OCI-LY7 (cell line): ENCODE data around the gene QDPR. TPM values are rescaled to one million over a fixed set of nuclear protein-coding genes. Genes with fewer than 3 reads are reported as not detected.

Source experiments
- BruUV-seq: library from RNA; stranded (reverse); fragments of 400-500 nt; replicated peaks from 2 replicates; lab custom pipeline; 2021; lab: Mats Ljungman, UMichigan
- CTCF ChIA-PET: fragments of 300-600 bp; sonication (Branson Sonifier 250); formaldehyde crosslinking; loops from one replicate; lab custom pipeline; 2022; ENCODE audit warnings: antibody characterized with exemption; ENCODE audit not compliant: unreplicated experiment; lab: Charles Lee
- POLR2A ChIA-PET: fragments of 300-600 bp; sonication (Branson Sonifier 250); formaldehyde crosslinking; loops from one replicate; lab custom pipeline; 2022; ENCODE audit warnings: antibody characterized with exemption; lab: Charles Lee
- DNase-seq: peaks from one replicate; pipeline ENCODE4 v3.0.0-alpha.2; 2015; ENCODE audit warnings: low spot score
- H2AFZ ChIP-seq: fragments of 200-600 bp; sonication (generic), shearing (Covaris generic); 2 replicates; pipeline ENCODE4 v1.6.1; 2014; ENCODE audit warnings: mild to moderate bottlenecking, antibody characterized with exemption, low read length, moderate library complexity
- H3K27ac ChIP-seq: fragments of 200-600 bp; sonication (generic); 2 replicates; pipeline ENCODE4 v1.5.1; 2014; ENCODE audit warnings: mixed run types, low read depth, mild to moderate bottlenecking, moderate library complexity, low read length, inconsistent platforms; ENCODE audit not compliant: poor library complexity, severe bottlenecking
- H3K36me3 ChIP-seq: fragments of 200-600 bp; sonication (generic); 2 replicates; pipeline ENCODE4 v1.6.1; 2014; ENCODE audit warnings: mild to moderate bottlenecking, antibody characterized with exemption, low read length, moderate library complexity, mixed read lengths; ENCODE audit not compliant: insufficient read depth
- H3K4me1 ChIP-seq: fragments of 200-600 bp; sonication (generic); 2 replicates; pipeline ENCODE4 v1.5.1; 2014; ENCODE audit warnings: mild to moderate bottlenecking, low read length; ENCODE audit not compliant: insufficient read depth, poor library complexity, severe bottlenecking
- H3K4me2 ChIP-seq: fragments of 200-600 bp; sonication (generic); 2 replicates; pipeline ENCODE4 v1.6.1; 2014; ENCODE audit warnings: mild to moderate bottlenecking, low read length
- H3K4me3 ChIP-seq: fragments of 200-600 bp; sonication (generic); 2 replicates; pipeline ENCODE4 v1.5.1; 2014; ENCODE audit warnings: mild to moderate bottlenecking, low read depth, low read length; ENCODE audit not compliant: poor library complexity, severe bottlenecking
- H3K79me2 ChIP-seq: fragments of 200-600 bp; sonication (generic); 2 replicates; pipeline ENCODE4 v1.6.1; 2016; ENCODE audit warnings: low read depth, mild to moderate bottlenecking, low read length, moderate library complexity, mixed read lengths; ENCODE audit not compliant: insufficient read depth
- H3K9me2 ChIP-seq: fragments of 200-600 bp; sonication (generic); 2 replicates; pipeline ENCODE4 v1.6.1; 2016; ENCODE audit warnings: mild to moderate bottlenecking, low read length, mixed read lengths; ENCODE audit not compliant: insufficient read depth
- H3K9me3 ChIP-seq: fragments of 200-600 bp; sonication (generic); 2 replicates; pipeline ENCODE4 v1.6.1; 2014; ENCODE audit warnings: mild to moderate bottlenecking, mixed run types, low read length, mixed read lengths
- H4K20me1 ChIP-seq: fragments of 200-600 bp; sonication (generic); 2 replicates; pipeline ENCODE4 v1.6.1; 2014; ENCODE audit warnings: mild to moderate bottlenecking, antibody characterized with exemption, low read length, moderate library complexity, mixed read lengths; ENCODE audit not compliant: insufficient read depth
- CTCF ChIP-seq: fragments of 200-600 bp; sonication (generic); conservative IDR thresholded peaks from 2 replicates; pipeline ENCODE4 v1.5.1; 2014; ENCODE audit warnings: mild to moderate bottlenecking, antibody characterized with exemption, low read length, moderate library complexity, mixed read lengths
- EZH2phosphoT487 ChIP-seq: fragments of 200-600 bp; sonication (generic); IDR thresholded peaks from 2 replicates; pipeline ENCODE4 v1.6.1; 2018; ENCODE audit warnings: low read depth, borderline replicate concordance, mild to moderate bottlenecking, mixed run types, antibody characterized with exemption, low read length, moderate library complexity, mixed read lengths
- intact Hi-C: fragments of 100-400 bp; cut with micrococcal nuclease; formaldehyde crosslinking; loops from one replicate; pipeline ENCODE4 v1.10.0; 2022; ENCODE audit not compliant: unreplicated experiment
- total RNA-seq, 2 experiments: library from RNA; depleted of rRNA in 1 of 2; stranded (reverse); fragments of >200 nt in 1 of 2; shearing (Covaris generic) in 1 of 2; gene quantifications; 2 replicates each; pipeline ENCODE4 v1.2.3, GENCODE V29; 2014 to 2022

Gene QDPR
- total RNA-seq, 2 experiments from 2014 or later: 2.5 to 2.9 TPM

- no peak for DNase-seq
- BruUV-seq: no TSS peak
- no peaks in the 10 kb centered on the region for H3K36me3 ChIP-seq
- H3K4me1 ChIP-seq: no peaks in the 10 kb centered on the region
- no peaks in the 10 kb centered on the region for H3K79me2 ChIP-seq
- intact Hi-C loops: loop anchor here (5.0 kb wide), 2 partner anchors 52 to 817 kb away; no protein-coding TSS in a partner anchor
- no peaks in the 10 kb centered on the region for H3K9me2 ChIP-seq
- no peak overlapping the region for H3K4me3 ChIP-seq
- no peak for TF ChIP-seq CTCF
- no peak for TF ChIP-seq EZH2phosphoT487
- no peaks in the 10 kb centered on the region for H4K20me1 ChIP-seq
- H3K9me3 ChIP-seq: no peaks in the 10 kb centered on the region
- H3K27ac ChIP-seq: no peak overlapping the region
- no peak overlapping the region for H3K4me2 ChIP-seq
- CTCF ChIA-PET: interaction anchor here (0.7 to 1.0 kb wide), 2 partner anchors 92 to 263 kb away, joined by 3 read pairs; no protein-coding TSS in a partner anchor
- POLR2A ChIA-PET: interaction anchor here (0.8 to 1.2 kb wide), 4 partner anchors 32 to 94 kb away, joined by 3 to 8 read pairs (median 4); no protein-coding TSS in a partner anchor
- H2AFZ ChIP-seq: no peak overlapping the region
These were observed 33.7 kb upstream of the QDPR start for GRCh38 chr4:17545374-17546140.

DNA sequence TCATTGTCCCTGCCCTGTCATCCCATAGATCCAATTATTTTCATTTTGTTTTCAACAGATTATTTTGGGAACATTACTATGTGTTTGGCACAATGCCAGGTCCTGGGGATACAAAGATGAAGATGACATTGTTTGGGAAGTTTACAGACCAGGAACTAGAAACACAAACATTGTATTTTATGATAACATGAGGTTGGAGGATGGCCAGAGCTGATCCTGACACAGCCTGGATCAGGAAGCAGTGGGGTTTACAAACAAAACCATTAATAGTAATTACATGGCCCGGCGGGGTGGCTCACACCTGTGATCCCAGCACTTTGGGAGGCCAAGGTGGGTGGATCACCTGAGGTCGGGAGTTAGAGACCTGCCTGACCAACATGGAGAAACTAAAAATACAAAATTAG lies 32.9 kb upstream of the QDPR start:
- no TSS peak for BruUV-seq
- H3K4me1 ChIP-seq: no peaks in the 10 kb centered on the region
- H3K36me3 ChIP-seq: no peaks in the 10 kb centered on the region
- TF ChIP-seq EZH2phosphoT487 (no peak), CTCF (no peak)
- H3K9me2 ChIP-seq: no peaks in the 10 kb centered on the region
- no peak overlapping the region for H3K27ac ChIP-seq
- H4K20me1 ChIP-seq: no peaks in the 10 kb centered on the region
- POLR2A ChIA-PET: interaction anchor here (0.8 to 1.2 kb wide), 3 partner anchors 33 to 95 kb away, joined by 3 to 8 read pairs (median 5); no protein-coding TSS in a partner anchor
- no peak overlapping the region for H3K4me2 ChIP-seq
- no peak overlapping the region for H3K4me3 ChIP-seq
- CTCF ChIA-PET: interaction anchor here (0.7 kb wide), 1 partner anchor 92 kb away, joined by 3 read pairs; no protein-coding TSS in a partner anchor
- H2AFZ ChIP-seq: no peak overlapping the region
- no peak for DNase-seq
- intact Hi-C loops: loop anchor here (5.0 kb wide), 3 partner anchors 52 to 817 kb away; no protein-coding TSS in a partner anchor
- H3K9me3 ChIP-seq: no peaks in the 10 kb centered on the region
- H3K79me2 ChIP-seq: no peaks in the 10 kb centered on the region
